ENCODE measurements around the gene TDRD9. TPM values are rescaled to one million over a fixed set of nuclear protein-coding genes. Genes with fewer than 3 reads are reported as not detected.

Gene TDRD9
- total RNA-seq, 1 donor from 2014 or later = 8.5 TPM

DNA sequence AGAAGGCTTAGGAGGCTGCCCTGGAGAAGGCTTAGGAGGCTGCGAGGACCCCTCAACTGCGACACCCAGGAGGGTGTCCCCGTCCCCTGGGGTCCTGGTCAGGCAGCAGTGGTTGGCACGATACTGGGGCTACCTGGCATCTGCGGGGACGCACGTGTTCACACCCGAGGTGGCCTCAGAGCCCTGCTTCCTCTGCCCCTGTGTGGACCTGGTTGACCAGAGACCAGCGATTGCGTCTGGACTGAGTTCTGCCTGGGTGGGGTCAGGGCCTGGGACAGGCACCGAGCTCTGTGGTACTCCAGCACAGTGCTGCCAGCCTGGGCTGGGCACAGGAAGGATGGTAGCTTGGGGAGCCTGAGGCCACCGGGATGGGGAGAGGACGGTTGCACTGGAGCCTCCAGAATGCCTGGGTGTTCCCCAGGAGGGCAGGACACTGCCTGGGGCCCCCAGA, 158.0 kb downstream of the TDRD9 start:
- TF ChIP-seq, protein P1, sequence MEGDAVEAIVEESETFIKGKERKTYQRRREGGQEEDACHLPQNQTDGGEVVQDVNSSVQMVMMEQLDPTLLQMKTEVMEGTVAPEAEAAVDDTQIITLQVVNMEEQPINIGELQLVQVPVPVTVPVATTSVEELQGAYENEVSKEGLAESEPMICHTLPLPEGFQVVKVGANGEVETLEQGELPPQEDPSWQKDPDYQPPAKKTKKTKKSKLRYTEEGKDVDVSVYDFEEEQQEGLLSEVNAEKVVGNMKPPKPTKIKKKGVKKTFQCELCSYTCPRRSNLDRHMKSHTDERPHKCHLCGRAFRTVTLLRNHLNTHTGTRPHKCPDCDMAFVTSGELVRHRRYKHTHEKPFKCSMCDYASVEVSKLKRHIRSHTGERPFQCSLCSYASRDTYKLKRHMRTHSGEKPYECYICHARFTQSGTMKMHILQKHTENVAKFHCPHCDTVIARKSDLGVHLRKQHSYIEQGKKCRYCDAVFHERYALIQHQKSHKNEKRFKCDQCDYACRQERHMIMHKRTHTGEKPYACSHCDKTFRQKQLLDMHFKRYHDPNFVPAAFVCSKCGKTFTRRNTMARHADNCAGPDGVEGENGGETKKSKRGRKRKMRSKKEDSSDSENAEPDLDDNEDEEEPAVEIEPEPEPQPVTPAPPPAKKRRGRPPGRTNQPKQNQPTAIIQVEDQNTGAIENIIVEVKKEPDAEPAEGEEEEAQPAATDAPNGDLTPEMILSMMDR (IDR thresholded peaks at IDR 0.05) = no peak
- H3K4me1 ChIP-seq = peaks cover 8% of the 10 kb centered on the region
- no peaks in the 10 kb centered on the region for H3K36me3 ChIP-seq
- peak overlapping the region; percentile 37 for H3K4me3 ChIP-seq
- no peak overlapping the region for H3K27ac ChIP-seq
- ATAC-seq (peak in 1 of 2 donors; percentile 13), DNase-seq (peak; percentile 48)
- H3K9me3 ChIP-seq = no peaks in the 10 kb centered on the region
- intact Hi-C loops (cut with DNase I) = no loop called here
- H3K27me3 ChIP-seq (ENCODE audit: low read depth) = peaks cover 32% of the 10 kb centered on the region

DNA sequence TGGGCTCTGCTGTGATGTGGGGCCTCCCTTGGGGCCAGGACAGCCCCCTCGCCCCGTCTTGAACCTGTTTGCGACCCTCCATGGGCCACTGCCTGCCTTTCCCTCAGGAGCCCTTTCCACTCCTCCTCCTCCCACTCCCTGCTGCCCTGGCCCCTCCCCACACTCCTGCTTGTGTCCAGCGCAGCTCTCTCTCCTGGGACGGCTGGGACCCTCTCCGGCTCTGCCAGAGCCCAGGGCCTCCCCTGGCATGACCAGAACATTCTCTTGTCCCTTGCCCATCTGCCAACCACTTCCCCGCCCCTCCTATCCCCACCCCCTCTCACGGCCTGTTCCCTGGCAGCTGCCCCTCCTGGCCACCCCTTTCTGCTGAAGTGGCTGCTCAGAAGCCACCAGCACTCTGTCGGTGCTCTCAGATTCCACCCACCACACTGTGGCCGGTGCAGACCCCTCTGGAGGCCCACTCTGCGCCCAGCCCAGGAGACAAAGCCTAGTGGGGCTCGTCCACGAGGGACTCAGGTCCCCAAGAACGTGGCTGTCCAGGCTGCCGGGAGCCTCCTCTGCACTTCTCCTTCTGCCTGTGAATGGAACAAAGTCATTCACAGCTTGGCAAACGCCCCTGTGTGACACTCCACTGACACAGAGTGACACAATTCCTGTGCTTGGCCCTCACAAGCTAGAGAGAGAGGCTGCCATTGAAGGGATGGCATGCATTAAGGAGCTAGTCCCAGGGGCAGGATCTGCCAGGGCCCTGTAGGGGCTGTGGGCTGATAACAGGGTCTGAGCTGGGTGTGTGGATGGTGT, 158.6 kb downstream of the TDRD9 start:
- Histone ChIP-seq H3K27ac (no peak overlapping the region), H3K36me3 (no peaks in the 10 kb centered on the region), H3K9me3 (no peaks in the 10 kb centered on the region), H3K27me3 (ENCODE audit: low read depth) (peaks cover 32% of the 10 kb centered on the region), H3K4me3 (no peak overlapping the region), H3K4me1 (peaks cover 8% of the 10 kb centered on the region)
- intact Hi-C loops (cut with DNase I) = no loop called here
- peak in 1 of 2 donors; percentile 16 for ATAC-seq
- TF ChIP-seq, protein P1 (IDR thresholded peaks at IDR 0.05) = no peak
- DNase-seq = no peak

DNA sequence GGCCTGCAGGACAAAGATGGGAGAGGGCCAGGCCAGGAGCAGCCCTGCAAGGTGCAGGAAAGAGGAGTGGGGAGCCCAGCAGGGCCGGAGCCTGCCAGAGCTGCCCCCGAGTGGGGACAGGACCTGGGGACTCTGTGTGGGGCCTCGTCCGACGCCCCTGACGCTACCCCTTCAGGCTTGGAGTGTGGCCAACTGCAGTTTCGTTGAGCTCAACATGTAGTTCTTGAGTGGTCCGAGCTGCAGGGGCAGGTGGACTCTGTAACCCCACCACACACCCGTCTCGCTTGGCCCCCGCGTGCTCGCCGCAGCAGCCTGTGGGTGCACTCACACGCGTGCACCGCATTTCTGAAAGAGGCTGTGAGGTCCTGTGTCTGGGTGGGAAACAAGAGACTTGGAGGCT, 159.2 kb downstream of the TDRD9 start:
- TF ChIP-seq, protein P1 (IDR thresholded peaks at IDR 0.05) = no peak

DNA sequence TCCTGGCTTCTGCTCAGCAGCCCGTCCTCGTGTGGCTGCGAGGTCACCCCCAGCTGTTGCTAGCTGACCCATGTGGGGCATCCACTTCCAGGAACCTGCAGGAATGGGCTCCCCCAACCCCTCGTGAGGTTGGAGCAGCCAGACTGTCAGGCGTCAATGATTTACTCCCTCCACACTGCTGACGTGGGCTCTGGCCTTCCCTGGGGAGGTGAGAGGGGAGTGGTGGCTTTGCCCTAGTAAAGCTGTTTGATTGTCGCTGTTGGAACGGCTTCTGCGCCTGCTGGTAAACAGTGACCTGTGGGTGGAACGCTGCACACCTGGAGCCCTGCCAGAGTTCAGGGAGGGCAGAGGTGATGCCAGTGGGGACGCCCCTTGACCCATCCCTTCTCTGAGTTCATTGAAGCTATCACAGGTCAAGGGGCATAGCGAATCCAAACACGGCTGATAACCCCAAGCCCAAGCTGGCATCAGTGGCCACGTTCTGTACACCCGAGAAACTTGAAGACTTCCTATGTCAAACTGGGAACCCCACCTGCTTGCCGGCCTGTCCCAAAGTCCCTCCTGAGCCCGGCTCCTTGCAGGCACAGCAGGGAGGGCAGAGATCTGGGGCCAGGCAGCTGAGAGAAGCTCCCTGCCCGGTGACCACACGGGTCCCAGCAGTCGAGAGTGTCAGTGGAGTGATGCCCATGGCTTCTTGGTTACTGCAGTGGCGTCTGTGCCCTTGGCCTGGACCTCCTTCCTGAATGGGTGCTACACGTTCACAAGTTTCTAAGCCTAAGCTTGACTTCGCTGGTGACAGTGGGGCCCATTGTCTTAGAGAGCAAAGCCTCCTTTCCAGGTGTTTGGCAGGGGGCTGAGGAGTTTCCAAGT, 160.0 kb downstream of the TDRD9 start:
- peaks cover 32% of the 10 kb centered on the region for H3K27me3 ChIP-seq (ENCODE audit: low read depth)
- H3K36me3 ChIP-seq = no peaks in the 10 kb centered on the region
- intact Hi-C loops (cut with DNase I) = no loop called here
- no peak overlapping the region for H3K27ac ChIP-seq
- no peak overlapping the region for H3K4me3 ChIP-seq
- H3K9me3 ChIP-seq = no peaks in the 10 kb centered on the region
- TF ChIP-seq, protein P1 (IDR thresholded peaks at IDR 0.05) = no peak
- H3K4me1 ChIP-seq = peaks cover 2% of the 10 kb centered on the region
- DNase-seq (no peak), ATAC-seq (no peak)

More for the DNA sequence above, 159.2 kb downstream of the TDRD9 start:
- ATAC-seq = no peak
- intact Hi-C loops (cut with DNase I) = no loop called here
- DNase-seq = peak; percentile 43
- Histone ChIP-seq H3K36me3 (no peaks in the 10 kb centered on the region), H3K27ac (no peak overlapping the region), H3K9me3 (no peaks in the 10 kb centered on the region), H3K27me3 (ENCODE audit: low read depth) (peaks cover 37% of the 10 kb centered on the region), H3K4me3 (no peak overlapping the region), H3K4me1 (peaks cover 8% of the 10 kb centered on the region)

DNA sequence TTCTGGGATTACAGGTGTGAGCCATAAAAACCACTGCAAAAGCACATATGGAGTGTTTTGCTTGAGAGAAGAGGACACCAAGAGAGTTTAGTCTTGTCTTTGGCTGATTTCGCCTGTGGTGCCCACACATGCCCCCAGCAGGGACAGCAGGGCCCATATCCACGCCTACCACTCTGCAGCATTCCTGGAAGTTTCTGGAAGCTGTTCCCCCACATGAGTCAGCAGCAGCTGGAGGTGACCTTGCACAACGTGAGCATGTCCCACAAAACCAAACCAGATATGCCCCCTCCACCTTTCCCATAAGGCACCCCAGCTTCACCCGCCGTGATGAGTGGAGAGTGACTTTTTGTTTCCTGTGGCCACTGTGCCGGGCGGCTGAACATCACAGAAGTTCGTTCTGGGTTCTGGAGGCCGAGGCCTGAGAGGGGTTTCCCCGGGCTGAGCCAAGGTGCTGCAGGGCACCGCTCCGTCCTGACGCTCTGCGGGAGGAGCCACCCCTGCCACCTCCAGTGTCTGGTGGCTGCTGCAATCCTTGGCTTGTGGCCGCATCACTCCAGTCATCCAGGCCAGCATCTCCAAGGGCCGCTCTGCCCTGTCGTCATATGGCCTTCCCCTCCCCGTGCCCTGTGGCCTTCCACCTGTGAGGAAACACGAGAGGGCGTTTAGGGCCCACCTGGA, 162.0 kb downstream of the TDRD9 start:
- DNase-seq = no peak
- no peak overlapping the region for H3K4me3 ChIP-seq
- peaks cover 41% of the 10 kb centered on the region for H3K27me3 ChIP-seq (ENCODE audit: low read depth)
- no peak overlapping the region for H3K27ac ChIP-seq
- no peak for ATAC-seq
- TF ChIP-seq, protein P1 (IDR thresholded peaks at IDR 0.05) = no peak
- H3K4me1 ChIP-seq = peaks cover 6% of the 10 kb centered on the region
- no peaks in the 10 kb centered on the region for H3K9me3 ChIP-seq
- intact Hi-C loops (cut with DNase I) = no loop called here
- H3K36me3 ChIP-seq = no peaks in the 10 kb centered on the region
